Measurements from ENCODE around the gene TUT7. TPM values are rescaled to one million over a fixed set of nuclear protein-coding genes. Genes with fewer than 3 reads are reported as not detected.
A peak's percentile ranks its signal among the peaks of the same experiment; 100 is the strongest.

TUT7 gene
- total RNA-seq, 6 experiments from 2014 or later = 22.5 to 46.7 (median 31.6) TPM

DNA sequence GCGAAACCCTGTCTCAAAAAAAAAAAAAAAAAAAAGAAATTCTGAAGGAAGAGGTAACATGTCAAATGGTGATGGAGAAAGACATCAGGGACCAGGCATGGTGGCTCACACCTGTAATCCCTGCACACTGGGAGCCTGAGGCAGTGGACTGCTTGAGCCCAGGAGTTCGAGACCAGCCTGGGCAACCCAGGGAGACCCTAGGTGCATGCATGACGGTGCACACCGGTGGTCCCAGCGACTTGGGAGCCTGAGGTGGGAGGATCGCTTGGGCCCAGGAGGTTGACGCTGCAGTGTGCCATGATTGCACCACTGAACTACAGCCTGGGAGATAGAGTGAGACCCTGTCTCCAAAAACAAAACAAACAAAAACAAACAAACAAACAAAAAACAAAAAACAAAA is 73.6 kb downstream of the TUT7 start:
- WGBS (ENCODE audit: insufficient coverage, low coverage, low lambda C conversion rate, missing lambda C conversion rate) = 83% methylated on average over 1 of the region's 7 CpGs
- DNase-seq = no peak
- no peaks in the 10 kb centered on the region for H3K27me3 ChIP-seq
- ATAC-seq = no peak
- intact Hi-C loops (cut with DNase I) = no loop called here
- no peak overlapping the region for H3K4me3 ChIP-seq
- no peaks in the 10 kb centered on the region for H3K9me3 ChIP-seq
- H3K36me3 ChIP-seq = no peaks in the 10 kb centered on the region
- peaks cover 0 to 27% (median 5%) of the 10 kb centered on the region in 4 donors for H3K4me1 ChIP-seq
- no peak overlapping the region for H3K27ac ChIP-seq
- TF ChIP-seq CTCF (IDR thresholded peaks at IDR 0.05) (no peak), POLR2A (IDR thresholded peaks at IDR 0.05) (no peak)

- WGBS (ENCODE audit: insufficient coverage, low coverage, low lambda C conversion rate, missing lambda C conversion rate) = 94% methylated on average over 3 of the region's 3 CpGs
- H3K36me3 ChIP-seq = no peaks in the 10 kb centered on the region
- no peak overlapping the region for H3K27ac ChIP-seq
- peaks cover 0 to 30% (median 5%) of the 10 kb centered on the region in 4 donors for H3K4me1 ChIP-seq
- intact Hi-C loops (cut with DNase I) = no loop called here
- no peak overlapping the region for H3K4me3 ChIP-seq
- DNase-seq = no peak
- ATAC-seq = no peak
- no peak for TF ChIP-seq CTCF (IDR thresholded peaks at IDR 0.05)
- TF ChIP-seq POLR2A (IDR thresholded peaks at IDR 0.05) = no peak
- no peaks in the 10 kb centered on the region for H3K9me3 ChIP-seq
- no peaks in the 10 kb centered on the region for H3K27me3 ChIP-seq
Observed at GRCh38 chr9:86279839-86280238, 74.4 kb downstream of the TUT7 start.

GRCh38 chr9:86277072-86277471 is 77.1 kb downstream of the TUT7 start:
- H3K36me3 ChIP-seq = peaks cover 0 to 15% (median 7%) of the 10 kb centered on the region in 4 donors
- no peak overlapping the region for H3K4me3 ChIP-seq
- no peak overlapping the region for H3K27ac ChIP-seq
- H3K9me3 ChIP-seq = no peaks in the 10 kb centered on the region
- intact Hi-C loops (cut with DNase I) = no loop called here
- peaks cover 0 to 32% (median 5%) of the 10 kb centered on the region in 4 donors for H3K4me1 ChIP-seq
- 70% methylated on average over 1 of the region's 1 CpG for WGBS (ENCODE audit: insufficient coverage, low coverage, low lambda C conversion rate, missing lambda C conversion rate)
- H3K27me3 ChIP-seq = no peaks in the 10 kb centered on the region
- ATAC-seq (no peak), DNase-seq (no peak)
- TF ChIP-seq POLR2A (IDR thresholded peaks at IDR 0.05) = no peak
- no peak for TF ChIP-seq CTCF (IDR thresholded peaks at IDR 0.05)

DNA sequence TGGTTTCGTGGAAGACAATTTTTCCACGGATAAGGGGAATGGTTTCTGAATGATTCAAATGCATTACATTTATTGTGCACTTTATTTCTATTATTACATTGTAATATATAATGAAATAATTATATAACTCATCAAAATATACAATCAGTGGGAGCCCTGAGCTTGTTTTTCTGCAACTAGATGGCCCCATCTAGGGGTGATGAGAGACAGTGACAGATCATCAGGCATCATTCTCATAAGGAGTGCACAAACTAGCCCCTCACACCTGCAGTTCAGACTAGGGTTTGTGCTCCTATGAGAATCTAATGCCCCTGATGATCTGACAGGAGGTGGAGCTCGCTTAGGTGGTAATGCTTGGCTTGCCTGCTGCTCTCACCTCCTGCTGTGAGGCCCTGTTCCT is 78.2 kb downstream of the TUT7 start:
- Histone ChIP-seq H3K9me3 (no peaks in the 10 kb centered on the region), H3K4me1 (peaks cover 0 to 28% (median 3%) of the 10 kb centered on the region in 4 donors), H3K4me3 (no peak overlapping the region), H3K27ac (no peak overlapping the region), H3K36me3 (peaks cover 0 to 26% (median 11%) of the 10 kb centered on the region in 4 donors), H3K27me3 (no peaks in the 10 kb centered on the region)
- 81% methylated on average over 2 of the region's 3 CpGs for WGBS (ENCODE audit: insufficient coverage, low coverage, low lambda C conversion rate, missing lambda C conversion rate)
- no peak for DNase-seq
- TF ChIP-seq POLR2A (IDR thresholded peaks at IDR 0.05) (no peak), CTCF (IDR thresholded peaks at IDR 0.05) (peak in 2 of 4 donors; percentile 11 to 16)
- no peak for ATAC-seq
- intact Hi-C loops (cut with DNase I) = no loop called here
